Measurements from ENCODE around the gene PELI2.

- TF ChIP-seq POLR2A (IDR thresholded peaks at IDR 0.05) (no peak), CTCF (IDR thresholded peaks at IDR 0.05 in 4 of 5, conservative IDR thresholded peaks at IDR 0.05 in 1 of 5) (no peak)
Observed at GRCh38 chr14:56075301-56075700, 42.9 kb upstream of the PELI2 start.
